H9 (cell line): ENCODE data around the gene KAZN. TPM values are rescaled to one million over a fixed set of nuclear protein-coding genes. Genes with fewer than 3 reads are reported as not detected.

Source experiments
- DNase-seq: peaks from one replicate; pipeline ENCODE4 v3.0.0-alpha.2; 2017
- H2AFZ ChIP-seq: one replicate; pipeline ENCODE4 v1.6.1; 2013; ENCODE audit warnings: mild to moderate bottlenecking, low read length, control low read depth, moderate library complexity
- H2AK5ac ChIP-seq: 2 replicates; pipeline ENCODE4 v1.6.1; 2013; ENCODE audit warnings: low read length, control low read depth, mixed read lengths; ENCODE audit not compliant: insufficient read length
- H2BK120ac ChIP-seq: one replicate; pipeline ENCODE4 v1.6.1; 2013; ENCODE audit warnings: low read depth, mild to moderate bottlenecking, low read length, control low read depth, inconsistent platforms; ENCODE audit not compliant: poor library complexity, severe bottlenecking
- H2BK12ac ChIP-seq: 2 replicates; pipeline ENCODE4 v1.6.1; 2013; ENCODE audit warnings: low read length, control low read depth, mixed read lengths, low read depth; ENCODE audit not compliant: insufficient read length
- H2BK15ac ChIP-seq: 2 replicates; pipeline ENCODE4 v1.6.1; 2013; ENCODE audit warnings: low read depth, low read length, control low read depth
- H2BK20ac ChIP-seq: one replicate; pipeline ENCODE4 v1.6.1; 2013; ENCODE audit warnings: low read depth, mild to moderate bottlenecking, low read length, control low read depth, inconsistent platforms; ENCODE audit not compliant: poor library complexity, severe bottlenecking
- H2BK5ac ChIP-seq: 2 replicates; pipeline ENCODE4 v1.6.1; 2013; ENCODE audit warnings: low read length, control low read depth, mixed read lengths; ENCODE audit not compliant: insufficient read length
- H3K14ac ChIP-seq: 2 replicates; pipeline ENCODE4 v1.6.1; 2013; ENCODE audit warnings: low read length, control low read depth; ENCODE audit not compliant: insufficient read depth
- H3K18ac ChIP-seq: 2 replicates; pipeline ENCODE4 v1.6.1; 2013; ENCODE audit warnings: low read depth, mild to moderate bottlenecking, mixed read lengths, low read length, control low read depth; ENCODE audit not compliant: insufficient read length
- H3K23ac ChIP-seq: 2 replicates; pipeline ENCODE4 v1.6.1; 2013; ENCODE audit warnings: low read length, control low read depth, mixed read lengths, low read depth; ENCODE audit not compliant: insufficient read length
- H3K23me2 ChIP-seq: 2 replicates; pipeline ENCODE4 v1.6.1; 2013; ENCODE audit warnings: low read depth, mild to moderate bottlenecking, mixed read lengths, low read length, control low read depth; ENCODE audit not compliant: insufficient read length, poor library complexity, severe bottlenecking
- H3K27ac ChIP-seq: 2 replicates; pipeline ENCODE4 v1.5.1; 2013; ENCODE audit warnings: low read length, control low read depth, mixed read lengths, low read depth; ENCODE audit not compliant: insufficient read length
- H3K27me3 ChIP-seq: 2 replicates; pipeline ENCODE4 v1.6.1; 2013; ENCODE audit warnings: low read length, control low read depth, inconsistent platforms; ENCODE audit not compliant: insufficient read depth
- H3K4ac ChIP-seq: 2 replicates; pipeline ENCODE4 v1.6.1; 2013; ENCODE audit warnings: low read depth, mild to moderate bottlenecking, control low read depth, inconsistent platforms, low read length, moderate library complexity
- H3K4me1 ChIP-seq: 2 replicates; pipeline ENCODE4 v1.6.1; 2013; ENCODE audit warnings: low read length, control low read depth, inconsistent platforms; ENCODE audit not compliant: insufficient read depth
- H3K4me2 ChIP-seq: 2 replicates; pipeline ENCODE4 v1.6.1; 2013; ENCODE audit warnings: low read length, control low read depth, mixed read lengths; ENCODE audit not compliant: insufficient read length, insufficient read depth
- H3K56ac ChIP-seq: 2 replicates; pipeline ENCODE4 v1.6.1; 2013; ENCODE audit warnings: low read depth, mild to moderate bottlenecking, mixed read lengths, low read length, control low read depth; ENCODE audit not compliant: insufficient read length
- H3K79me1 ChIP-seq: 2 replicates; pipeline ENCODE4 v1.6.1; 2013; ENCODE audit warnings: low read depth, mild to moderate bottlenecking, moderate library complexity, low read length, control low read depth, inconsistent platforms; ENCODE audit not compliant: insufficient read depth, poor library complexity, severe bottlenecking
- H3K79me2 ChIP-seq: 2 replicates; pipeline ENCODE4 v1.6.1; 2013; ENCODE audit warnings: low read length, control low read depth, inconsistent platforms; ENCODE audit not compliant: insufficient read depth
- H3K9ac ChIP-seq: 2 replicates; pipeline ENCODE4 v1.6.1; 2013; ENCODE audit warnings: low read length, control low read depth, mixed read lengths; ENCODE audit not compliant: insufficient read length; ENCODE audit errors: extremely low read depth
- H3K9me3 ChIP-seq: one replicate; pipeline ENCODE4 v1.6.1; 2013; ENCODE audit warnings: low read depth, low read length, inconsistent platforms; ENCODE audit not compliant: control insufficient read depth
- H3T11ph ChIP-seq: one replicate; pipeline ENCODE4 v1.6.1; 2013; ENCODE audit warnings: mild to moderate bottlenecking, low read length, control low read depth, inconsistent platforms
- H4K20me1 ChIP-seq: one replicate; pipeline ENCODE4 v1.6.1; 2013; ENCODE audit not compliant: control insufficient read depth, insufficient read length, insufficient read depth
- H4K5ac ChIP-seq: 2 replicates; pipeline ENCODE4 v1.6.1; 2013; ENCODE audit warnings: low read depth, mild to moderate bottlenecking, mixed read lengths, low read length, control low read depth; ENCODE audit not compliant: insufficient read length
- H4K8ac ChIP-seq: replicated peaks from 2 replicates; pipeline ENCODE4 v1.6.1; 2013; ENCODE audit warnings: low read length, control low read depth, mixed read lengths, low read depth; ENCODE audit not compliant: insufficient read length
- H4K91ac ChIP-seq: 2 replicates; pipeline ENCODE4 v1.6.1; 2013; ENCODE audit warnings: low read depth, mild to moderate bottlenecking, moderate library complexity, mixed read lengths, low read length, control low read depth; ENCODE audit not compliant: insufficient read length
- H3K27ac Mint-ChIP-seq, 3 experiments: 2 replicates in 2 of 3; 3 replicates in 1 of 3; pipeline ENCODE4 v1.8.0; 2020 to 2021; ENCODE audit warnings: mixed read lengths in 3 of 3, mild to moderate bottlenecking in 1 of 3, moderate library complexity in 1 of 3
- H3K27me3 Mint-ChIP-seq: 2 replicates; pipeline ENCODE4 v1.8.0; 2021; ENCODE audit warnings: low read depth, mild to moderate bottlenecking, moderate library complexity, mixed read lengths
- H3K36me3 Mint-ChIP-seq, 3 experiments: 2 replicates in 2 of 3; 3 replicates in 1 of 3; pipeline ENCODE4 v1.8.0; 2020 to 2021; ENCODE audit warnings: low read depth in 3 of 3, mixed read lengths in 3 of 3; ENCODE audit not compliant: insufficient read depth in 1 of 3
- H3K4me1 Mint-ChIP-seq, 2 experiments: 2 replicates each; pipeline ENCODE4 v1.8.0; 2020; ENCODE audit warnings: mixed read lengths in 2 of 2
- H3K4me3 Mint-ChIP-seq, 2 experiments: 2 replicates in 1 of 2; 3 replicates in 1 of 2; pipeline ENCODE4 v1.8.0; 2020 to 2021; ENCODE audit warnings: mild to moderate bottlenecking in 2 of 2, mixed read lengths in 2 of 2, moderate library complexity in 1 of 2
- H3K9me3 Mint-ChIP-seq, 2 experiments: 2 replicates in 1 of 2; 3 replicates in 1 of 2; pipeline ENCODE4 v1.8.0; 2020; ENCODE audit warnings: mild to moderate bottlenecking in 2 of 2, mixed read lengths in 2 of 2, moderate library complexity in 1 of 2
- WGBS: extraction: QIAGEN DNeasy Blood & Tissue Kit; methylation state at CpG from one replicate; pipeline ENCODE4 v1.1.7; 2013; ENCODE audit warnings: missing lambda C conversion rate, low lambda C conversion rate, mixed read lengths; ENCODE audit not compliant: insufficient read length; ENCODE audit errors: extremely low coverage; 5-methylcytosine and 5-hydroxymethylcytosine counted together
- total RNA-seq: library from RNA; stranded (reverse); gene quantifications from 2 replicates; pipeline ENCODE4 v1.2.1, GENCODE V29; 2021
- TF ChIP-seq, protein P1 (sequence below): fragments of 200-600 bp; sonication (generic); conservative IDR thresholded peaks from 3 replicates; pipeline ENCODE4 v1.8.0; 2021; ENCODE audit warnings: antibody characterized with exemption, mild to moderate bottlenecking

Gene KAZN
- total RNA-seq, 1 experiment from 2014 or later, result 7.6 TPM

- Histone ChIP-seq H3K79me2 (no peaks in the 10 kb centered on the region), H3K23ac (no peak overlapping the region), H4K5ac (no peak overlapping the region), H2BK15ac (no peak overlapping the region), H3K56ac (no peak overlapping the region), H3K9me3 (no peaks in the 10 kb centered on the region), H3K23me2 (peaks cover 15% of the 10 kb centered on the region), H2BK12ac (no peak overlapping the region), H2BK20ac (no peak overlapping the region), H3K79me1 (no peaks in the 10 kb centered on the region), H3K18ac (no peak overlapping the region), H3K4ac (no peak overlapping the region), H3K27ac (no peak overlapping the region), H4K8ac (no peak overlapping the region), H2AK5ac (no peak overlapping the region), H2AFZ (no peak overlapping the region), H3K4me1 (no peaks in the 10 kb centered on the region), H3K4me2 (no peak overlapping the region), H4K20me1 (no peaks in the 10 kb centered on the region), H3K14ac (no peak overlapping the region), H3K9ac (no peak overlapping the region), H3T11ph (no peak overlapping the region), H4K91ac (no peak overlapping the region), H2BK120ac (no peak overlapping the region), H2BK5ac (no peak overlapping the region), H3K27me3 (no peaks in the 10 kb centered on the region; the same call in 1 of the 2 replicates)
- no CpG with 5 or more reads among the region's 1 CpG for WGBS
- peaks cover 65% of the 10 kb centered on the region for H3K27me3 Mint-ChIP-seq
- TF ChIP-seq, protein P1, sequence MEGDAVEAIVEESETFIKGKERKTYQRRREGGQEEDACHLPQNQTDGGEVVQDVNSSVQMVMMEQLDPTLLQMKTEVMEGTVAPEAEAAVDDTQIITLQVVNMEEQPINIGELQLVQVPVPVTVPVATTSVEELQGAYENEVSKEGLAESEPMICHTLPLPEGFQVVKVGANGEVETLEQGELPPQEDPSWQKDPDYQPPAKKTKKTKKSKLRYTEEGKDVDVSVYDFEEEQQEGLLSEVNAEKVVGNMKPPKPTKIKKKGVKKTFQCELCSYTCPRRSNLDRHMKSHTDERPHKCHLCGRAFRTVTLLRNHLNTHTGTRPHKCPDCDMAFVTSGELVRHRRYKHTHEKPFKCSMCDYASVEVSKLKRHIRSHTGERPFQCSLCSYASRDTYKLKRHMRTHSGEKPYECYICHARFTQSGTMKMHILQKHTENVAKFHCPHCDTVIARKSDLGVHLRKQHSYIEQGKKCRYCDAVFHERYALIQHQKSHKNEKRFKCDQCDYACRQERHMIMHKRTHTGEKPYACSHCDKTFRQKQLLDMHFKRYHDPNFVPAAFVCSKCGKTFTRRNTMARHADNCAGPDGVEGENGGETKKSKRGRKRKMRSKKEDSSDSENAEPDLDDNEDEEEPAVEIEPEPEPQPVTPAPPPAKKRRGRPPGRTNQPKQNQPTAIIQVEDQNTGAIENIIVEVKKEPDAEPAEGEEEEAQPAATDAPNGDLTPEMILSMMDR, result no peak
- H3K9me3 Mint-ChIP-seq, result peaks cover 0 to 5% of the 10 kb centered on the region in 2 experiments; a peak in 2 of 5 replicates
- H3K4me1 Mint-ChIP-seq, result peaks cover 3 to 6% of the 10 kb centered on the region in 2 experiments
- DNase-seq, result no peak
- no peak overlapping the region for H3K27ac Mint-ChIP-seq
- no peak overlapping the region for H3K4me3 Mint-ChIP-seq
- H3K36me3 Mint-ChIP-seq, result peaks cover 0 to 4% (median 3%) of the 10 kb centered on the region in 3 experiments; a peak in 2 of 7 replicates
Observed at GRCh38 chr1:15148941-15149340, 550.5 kb downstream of the KAZN start.
